ENCODE results near the gene SH2B3. TPM values are rescaled to one million over a fixed set of nuclear protein-coding genes. Genes with fewer than 3 reads are reported as not detected.

The SH2B3 gene
- total RNA-seq, 1 donor from 2014 or later, result 231 TPM

DNA sequence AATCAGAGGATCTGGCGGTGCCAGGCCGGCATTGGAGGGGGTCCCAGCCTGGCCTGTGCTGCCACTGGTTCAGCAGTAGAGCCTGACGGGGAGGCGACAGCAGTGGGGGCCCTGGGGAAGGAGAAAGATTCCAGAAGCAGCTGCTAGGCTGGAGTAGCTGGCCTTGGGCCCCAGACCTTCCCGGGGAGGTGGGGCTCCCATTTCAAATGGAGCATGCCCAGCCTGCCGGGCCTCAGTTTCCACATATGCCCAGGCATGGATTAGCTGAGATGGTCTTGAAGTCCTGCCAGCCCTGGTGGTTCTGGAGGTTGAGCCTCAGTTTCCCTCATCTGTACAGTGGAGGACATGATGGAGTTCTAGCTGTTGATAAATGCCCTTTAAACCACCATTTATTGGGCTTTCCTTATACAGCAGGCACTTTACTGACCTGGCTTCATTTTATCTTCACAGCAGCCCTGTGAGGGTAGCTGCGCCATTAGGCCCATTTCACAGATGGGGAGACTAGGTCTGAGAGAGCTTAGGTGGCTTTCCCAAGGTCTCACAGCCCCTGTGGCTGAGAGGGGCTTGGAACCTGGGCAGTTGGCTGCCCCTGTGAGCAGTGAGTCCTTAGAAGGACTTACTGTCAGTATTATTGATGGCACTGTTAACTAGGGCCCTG lies 21.8 kb downstream of the SH2B3 start:
- DNase-seq (ENCODE audit: extremely low read depth, low read depth, low spot score), result no peak

- no peak for DNase-seq (ENCODE audit: extremely low read depth, low read depth, low spot score)
Observed at GRCh38 chr12:111428081-111428727, 22.5 kb downstream of the SH2B3 start.

DNA sequence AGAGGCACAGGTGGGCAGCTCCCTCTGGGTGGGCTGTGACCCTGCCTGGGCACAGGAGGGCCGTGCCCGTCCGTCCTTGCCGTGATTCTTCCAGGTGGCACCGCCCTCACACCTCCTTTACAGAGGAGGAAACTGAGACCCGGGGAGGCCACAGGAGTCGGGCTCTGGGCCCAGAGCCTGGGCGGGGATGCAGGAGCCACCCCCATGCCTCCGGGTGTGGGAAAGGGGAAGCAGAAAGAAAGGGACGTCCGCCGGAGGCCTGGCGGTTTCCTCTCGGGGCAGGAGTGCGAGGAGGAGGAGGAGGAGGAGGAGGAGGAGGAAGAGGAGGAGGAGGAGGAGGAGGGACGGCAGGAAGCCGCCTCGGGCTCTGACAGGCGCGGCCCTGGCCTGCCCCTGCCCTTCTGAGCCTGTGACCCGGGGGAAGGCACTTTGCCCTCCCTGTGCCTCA lies 23.0 kb downstream of the SH2B3 start:
- no peak for DNase-seq (ENCODE audit: extremely low read depth, low read depth, low spot score)

DNA sequence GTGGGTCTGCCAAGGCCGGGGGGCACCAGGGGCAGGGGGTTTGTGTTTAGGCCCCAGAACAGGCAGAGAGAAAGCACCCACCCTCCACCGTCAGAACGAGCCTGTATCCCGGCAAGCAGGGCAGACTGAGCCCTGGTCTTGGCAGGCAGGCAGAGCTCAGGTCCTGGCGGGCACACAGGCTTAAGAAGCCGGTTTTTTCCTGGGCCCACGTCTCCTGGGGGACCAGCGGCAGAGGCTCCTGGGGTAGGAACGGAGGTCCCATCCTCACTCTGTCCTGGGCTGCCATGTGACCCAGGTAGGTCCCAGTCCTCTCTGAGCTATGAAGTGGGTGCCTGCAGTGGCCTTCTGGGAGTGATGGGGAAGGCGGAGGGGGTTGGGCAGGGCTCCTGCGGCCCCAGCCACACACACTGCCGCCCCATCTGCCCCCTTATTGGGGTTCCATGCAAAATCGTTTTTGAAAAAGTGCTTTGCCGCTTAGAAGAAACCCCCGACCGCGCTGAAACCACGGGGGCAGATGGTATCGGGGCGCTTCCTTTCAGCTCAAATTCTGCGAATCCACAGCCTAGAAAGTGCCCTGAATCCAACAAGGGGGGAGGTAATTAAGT lies 24.2 kb downstream of the SH2B3 start:
- DNase-seq (ENCODE audit: extremely low read depth, low read depth, low spot score), result no peak

- no peak for DNase-seq (ENCODE audit: extremely low read depth, low read depth, low spot score)
Observed at GRCh38 chr12:111430433-111431353, 25.0 kb downstream of the SH2B3 start.

- no peak for DNase-seq (ENCODE audit: extremely low read depth, low read depth, low spot score)
Observed at GRCh38 chr12:111431772-111432171, 26.0 kb downstream of the SH2B3 start.

DNA sequence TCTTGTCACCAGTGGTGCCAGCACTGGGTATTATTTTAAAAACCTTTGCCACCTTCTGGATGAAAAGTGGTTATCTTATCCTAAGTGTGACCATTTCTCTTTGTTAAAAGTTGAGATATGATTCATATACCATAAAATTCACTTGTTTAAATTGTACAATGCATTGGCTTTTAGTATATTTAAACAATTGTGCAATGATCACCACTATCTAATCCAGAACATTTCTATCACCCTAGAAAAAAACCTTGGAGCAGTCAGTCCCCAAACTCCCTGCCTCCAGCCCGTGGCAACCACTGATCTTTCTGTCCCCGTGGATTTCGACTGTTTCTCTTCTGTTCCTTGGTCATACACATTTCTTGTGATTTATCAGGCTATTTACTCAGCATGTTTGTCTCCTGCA lies 28.3 kb downstream of the SH2B3 start:
- no peak for DNase-seq (ENCODE audit: extremely low read depth, low read depth, low spot score)

DNA sequence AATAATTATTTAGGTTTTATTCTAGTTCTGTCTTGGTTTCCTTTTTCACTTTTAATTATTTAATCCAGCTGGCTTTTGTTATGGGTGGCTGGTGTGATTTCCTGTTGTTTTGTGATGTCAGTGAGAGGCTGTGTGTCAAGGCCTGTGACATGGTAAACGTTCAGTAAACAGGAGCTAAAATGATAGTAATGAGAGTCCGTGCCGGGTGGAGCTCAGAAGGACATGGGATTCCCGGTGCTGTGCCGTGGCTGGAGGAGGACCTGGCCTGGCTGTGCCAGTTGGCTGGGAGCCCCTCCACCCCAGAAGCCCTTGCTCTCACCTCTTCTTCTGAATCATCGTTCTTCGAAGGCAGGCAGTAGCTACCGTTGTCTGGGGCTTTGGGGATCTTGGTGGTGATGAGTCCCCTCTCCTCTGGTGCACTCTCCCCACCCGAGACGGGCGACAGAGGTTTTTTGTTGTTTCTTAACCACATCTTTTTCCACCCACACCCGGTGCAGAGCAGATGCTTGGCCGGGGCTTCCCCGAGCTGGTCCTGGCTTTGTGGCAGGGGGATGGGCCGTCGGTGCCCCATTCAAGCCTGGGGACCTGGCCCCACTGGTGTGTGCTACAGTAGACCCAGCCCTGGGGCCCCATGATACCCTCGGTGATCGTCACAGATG lies 29.1 kb downstream of the SH2B3 start:
- no peak for DNase-seq (ENCODE audit: extremely low read depth, low read depth, low spot score)

GRCh38 chr12:111435661-111436201 lies 30.0 kb downstream of the SH2B3 start:
- DNase-seq (ENCODE audit: extremely low read depth, low read depth, low spot score), result no peak

DNA sequence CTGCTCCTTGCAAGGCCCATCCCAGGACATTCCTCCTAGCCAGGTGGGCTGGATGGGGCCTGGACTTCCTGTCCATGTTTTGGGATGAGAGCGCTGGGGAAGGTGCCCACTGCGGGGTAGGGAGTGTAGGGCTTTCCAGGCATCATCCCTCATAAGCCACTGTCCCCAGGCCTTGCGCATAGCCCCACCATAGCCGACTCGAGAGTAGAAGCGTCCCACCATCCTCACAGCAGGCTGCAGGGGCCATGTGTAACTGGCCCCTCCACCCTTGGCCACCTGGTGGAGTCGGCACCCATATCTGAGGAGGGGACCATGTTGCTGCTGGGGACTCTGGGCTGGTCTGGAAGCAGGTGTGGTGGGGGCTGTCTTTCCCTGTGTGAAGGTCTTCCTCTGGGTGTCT lies 30.5 kb downstream of the SH2B3 start:
- no peak for DNase-seq (ENCODE audit: extremely low read depth, low read depth, low spot score)

- no peak for DNase-seq (ENCODE audit: extremely low read depth, low read depth, low spot score)
Observed at GRCh38 chr12:111436811-111437210, 31.1 kb downstream of the SH2B3 start.

GRCh38 chr12:111437816-111438454 lies 32.2 kb downstream of the SH2B3 start:
- DNase-seq (ENCODE audit: extremely low read depth, low read depth, low spot score), result peak; percentile 81

DNA sequence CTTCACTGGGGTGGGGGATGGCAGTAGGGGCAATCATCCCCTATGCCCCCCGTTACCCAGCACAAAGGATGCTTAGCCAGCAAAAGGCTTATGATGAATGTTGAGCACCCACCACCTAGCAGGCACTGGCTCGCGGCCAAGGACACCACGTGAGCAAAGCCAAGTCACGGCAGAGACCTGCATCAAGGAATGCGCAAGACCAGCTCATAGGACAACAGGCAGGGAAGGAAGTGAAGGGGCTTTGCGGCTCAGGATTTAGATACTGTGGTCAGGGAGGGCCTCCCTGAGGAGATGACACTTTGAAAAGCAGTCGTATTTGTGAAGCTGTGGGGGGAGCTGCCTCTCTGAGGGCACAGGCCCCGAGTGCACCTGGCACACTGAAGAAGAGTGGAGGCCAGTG lies 32.8 kb downstream of the SH2B3 start:
- no peak for DNase-seq (ENCODE audit: extremely low read depth, low read depth, low spot score)

DNA sequence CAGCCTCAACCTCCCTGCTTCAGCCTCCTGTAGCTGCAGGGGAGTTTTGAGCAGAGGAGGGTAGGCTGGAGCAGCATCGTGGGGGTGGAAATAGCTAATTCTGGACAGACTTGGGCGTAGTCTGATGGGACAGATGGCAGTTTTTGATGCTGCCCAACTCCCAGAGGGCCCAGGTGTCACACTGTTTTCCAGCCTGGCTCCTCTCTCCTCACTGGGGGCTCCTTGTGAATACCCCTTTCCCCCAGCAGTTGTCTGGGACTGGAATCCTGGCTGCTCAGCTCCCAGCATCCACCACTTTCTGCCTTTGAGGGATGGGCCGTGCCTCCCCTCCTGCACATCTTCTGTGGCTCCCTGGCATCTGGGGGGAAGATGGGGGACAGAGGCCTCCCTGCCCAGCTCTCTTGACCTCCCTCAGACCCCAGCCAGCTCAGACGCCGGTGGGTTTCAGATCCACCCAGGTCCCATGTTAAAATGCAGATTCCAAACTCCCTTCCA lies 34.0 kb downstream of the SH2B3 start:
- DNase-seq (ENCODE audit: extremely low read depth, low read depth, low spot score), result no peak

- DNase-seq (ENCODE audit: extremely low read depth, low read depth, low spot score), result no peak
Observed at GRCh38 chr12:111440152-111440551, 34.4 kb downstream of the SH2B3 start.

DNA sequence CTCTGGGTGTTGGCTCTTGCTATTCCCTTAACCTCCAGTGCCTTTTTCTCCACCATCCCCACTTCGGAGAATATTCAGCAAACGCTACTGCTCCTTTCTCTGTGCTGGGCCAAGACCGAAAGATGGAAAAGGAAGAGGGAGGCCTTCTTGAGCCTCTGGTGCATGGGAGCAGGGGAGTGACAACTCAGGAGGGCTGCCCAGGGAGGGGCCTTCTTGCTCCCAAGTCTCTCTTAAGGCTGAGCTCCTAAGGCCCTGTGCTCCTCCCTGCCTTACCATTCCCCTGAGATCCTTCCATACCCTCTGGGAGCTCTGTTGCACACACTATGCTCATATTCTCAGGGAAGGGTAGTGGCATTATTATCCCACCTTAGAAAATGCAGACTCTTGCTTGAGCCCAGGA lies 34.9 kb downstream of the SH2B3 start:
- DNase-seq (ENCODE audit: extremely low read depth, low read depth, low spot score), result no peak

DNA sequence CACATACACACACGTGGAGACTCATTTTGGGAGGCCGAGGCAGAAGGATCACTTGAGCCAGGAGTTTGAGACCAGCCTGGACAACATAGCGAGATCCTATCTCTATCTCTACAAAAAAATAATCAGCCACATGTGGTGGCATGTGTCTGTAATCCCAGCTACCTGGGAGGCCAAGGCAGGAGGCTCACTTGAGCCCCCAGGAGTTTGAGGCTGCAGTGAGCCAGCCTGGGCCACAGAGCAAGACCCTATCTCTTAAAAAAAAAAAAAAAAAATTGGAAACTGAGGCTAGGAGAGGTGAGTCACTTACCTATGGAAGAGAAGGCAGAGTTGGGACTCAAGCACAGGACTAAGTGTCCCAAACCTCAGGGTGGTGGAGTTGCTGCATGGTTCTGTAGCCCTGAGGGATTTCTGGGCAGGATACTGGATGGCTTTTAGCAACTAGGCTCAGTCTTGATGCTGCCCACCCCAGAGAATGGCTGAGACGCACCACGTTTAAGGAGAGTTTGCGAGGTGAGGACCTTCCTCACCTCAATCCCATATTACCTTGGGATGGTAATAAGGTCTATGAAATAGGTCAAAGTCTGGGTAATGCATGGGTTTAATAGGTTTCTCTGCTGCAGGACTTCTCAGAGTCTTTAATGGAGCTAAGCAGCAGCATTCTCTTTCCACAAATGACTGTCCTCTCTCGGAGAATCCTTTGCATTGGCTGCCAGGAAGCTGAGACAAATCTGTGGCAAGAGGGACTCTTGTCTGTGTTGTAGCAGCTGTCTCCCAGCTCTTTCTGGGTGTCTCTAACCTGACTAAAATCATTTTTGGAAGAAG lies 35.6 kb downstream of the SH2B3 start:
- no peak for DNase-seq (ENCODE audit: extremely low read depth, low read depth, low spot score)

DNA sequence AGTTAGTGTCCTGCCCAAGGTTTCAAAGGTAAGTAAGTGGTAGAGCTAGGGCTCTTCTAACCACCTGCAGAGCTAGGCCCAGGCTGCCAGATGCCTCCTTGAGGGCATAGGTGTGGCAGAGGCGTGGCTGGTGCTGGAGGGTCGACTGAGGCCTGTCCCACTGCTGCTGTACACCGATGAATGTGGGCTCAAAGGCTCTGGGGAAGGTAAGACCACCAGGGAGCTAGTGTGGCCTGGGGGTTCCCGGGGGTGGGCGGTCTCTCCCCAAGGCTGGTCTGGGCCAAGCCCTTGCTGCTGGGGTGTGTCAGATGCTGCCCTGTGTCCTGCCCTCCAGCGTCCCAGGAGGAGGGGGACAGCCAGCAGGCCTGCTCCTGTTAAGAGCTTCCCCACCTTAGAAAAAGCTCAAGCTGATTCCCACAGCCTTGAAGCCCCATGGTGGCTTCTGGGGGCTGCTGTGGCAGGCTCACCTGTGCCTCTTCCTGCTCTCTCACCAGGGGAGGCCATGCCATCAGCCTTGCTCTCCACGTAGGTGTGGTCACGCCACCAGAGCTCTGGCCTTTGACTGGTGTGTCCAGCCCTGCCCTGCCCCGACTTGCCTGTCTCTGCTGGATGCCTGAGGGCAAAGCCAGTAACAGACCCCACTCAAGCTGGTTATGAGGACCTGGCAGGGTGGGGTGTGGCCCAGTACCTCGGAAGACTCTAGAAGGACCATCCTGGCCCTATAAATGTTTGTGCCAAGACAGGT lies 36.8 kb downstream of the SH2B3 start:
- no peak for DNase-seq (ENCODE audit: extremely low read depth, low read depth, low spot score)

Measured in glomerular endothelial cell (primary cell).